Activated CD8-positive, alpha-beta T cell treated with anti-CD3 and anti-CD28 coated beads for 36 hours (primary cell): ENCODE data around the gene PPA2. TPM values are rescaled to one million over a fixed set of nuclear protein-coding genes. Genes with fewer than 3 reads are reported as not detected.

Experiments
- ATAC-seq: fragments of 200-7000 bp; cut with Tn5 transposase; one replicate; pipeline ENCODE4 v1.10.0; 2021; ENCODE audit warnings: mild to moderate bottlenecking, moderate library complexity
- CTCF ChIA-PET: fragments of 350-600 bp; sonication (Branson Sonifier 250); formaldehyde crosslinking; loops from one replicate; lab custom pipeline; 2021; ENCODE audit warnings: antibody characterized with exemption; lab: Charles Lee
- POLR2A ChIA-PET: fragments of 350-600 bp; sonication (Branson Sonifier 250); formaldehyde crosslinking; loops from one replicate; lab custom pipeline; 2021; ENCODE audit warnings: antibody characterized with exemption; lab: Charles Lee
- DNase-seq: peaks from one replicate; pipeline ENCODE4 v3.0.0-alpha.2; 2020
- H3K27ac Mint-ChIP-seq: one replicate; pipeline ENCODE4 v1.8.0; 2021; ENCODE audit warnings: mild to moderate bottlenecking, mixed read lengths
- H3K27me3 Mint-ChIP-seq: one replicate; pipeline ENCODE4 v1.8.0; 2021; ENCODE audit warnings: mixed read lengths
- H3K36me3 Mint-ChIP-seq: one replicate; pipeline ENCODE4 v1.8.0; 2021; ENCODE audit warnings: low read depth, mixed read lengths
- H3K4me1 Mint-ChIP-seq: one replicate; pipeline ENCODE4 v1.8.0; 2021; ENCODE audit warnings: low read depth, mixed read lengths
- H3K4me3 Mint-ChIP-seq: one replicate; pipeline ENCODE4 v1.8.0; 2021; ENCODE audit warnings: mild to moderate bottlenecking, moderate library complexity, mixed read lengths
- H3K9me3 Mint-ChIP-seq: one replicate; pipeline ENCODE4 v1.8.0; 2021; ENCODE audit warnings: mixed read lengths
- CTCF ChIP-seq: fragments of 200-600 bp; IDR thresholded peaks from one replicate; pipeline ENCODE4 v1.8.0; 2022; ENCODE audit warnings: antibody characterized with exemption, mild to moderate bottlenecking
- intact Hi-C: fragments of 100-400 bp; cut with micrococcal nuclease; formaldehyde crosslinking; loops from one replicate; pipeline ENCODE4 v1.10.0; 2022
- total RNA-seq, 2 experiments: library from RNA; stranded (reverse); gene quantifications; one replicate each; pipeline ENCODE4 v1.2.3, GENCODE V29; 2021

PPA2 gene
- total RNA-seq, 2 experiments from 2014 or later, result 114 to 117 TPM

GRCh38 chr4:105327956-105328355 is 145.9 kb downstream of the PPA2 start:
- ChIA-PET POLR2A (no interaction called here), CTCF (no interaction called here)
- Mint-ChIP-seq H3K9me3 (no peaks in the 10 kb centered on the region), H3K36me3 (no peaks in the 10 kb centered on the region), H3K27ac (no peak overlapping the region), H3K27me3 (no peaks in the 10 kb centered on the region), H3K4me3 (no peak overlapping the region), H3K4me1 (peaks cover 13% of the 10 kb centered on the region)
- DNase-seq (no peak), ATAC-seq (no peak)
- no peak for TF ChIP-seq CTCF
- intact Hi-C loops, result no loop called here

- peak; percentile 62 for ATAC-seq
- peak; percentile 7 for DNase-seq
These were observed 146.6 kb downstream of the PPA2 start for GRCh38 chr4:105327222-105327621.

More at GRCh38 chr4:105327222-105327621, 146.6 kb downstream of the PPA2 start:
- Mint-ChIP-seq H3K27me3 (no peaks in the 10 kb centered on the region), H3K4me1 (peaks cover 13% of the 10 kb centered on the region), H3K9me3 (no peaks in the 10 kb centered on the region), H3K4me3 (no peak overlapping the region), H3K27ac (no peak overlapping the region), H3K36me3 (no peaks in the 10 kb centered on the region)
- no peak for TF ChIP-seq CTCF
- intact Hi-C loops, result no loop called here
- ChIA-PET POLR2A (no interaction called here), CTCF (no interaction called here)

Other genes with a start within 250 kb of the PPA2 start
- gene ARHGEF38, start 78.6 kb upstream of the PPA2 start, total RNA-seq, result not detected
- gene INTS12, start 234.6 kb upstream of the PPA2 start, total RNA-seq, result 10 to 100 TPM; 21.6 to 24.1 TPM
- 10 to 100 TPM; 16.2 to 17.5 TPM for gene GSTCD, start 234.7 kb upstream of the PPA2 start, total RNA-seq